SK-N-SH treated with all-trans-retinoic acid at 6 μM for 48 hours (cell line): ENCODE results near the gene PMAIP1.

Experiments used
- ARNTL ChIP-seq: fragments of 450-650 bp; formaldehyde crosslinking; IDR thresholded peaks from 2 replicates; pipeline ENCODE4 v1.5.0; 2020; ENCODE audit warnings: low read depth, mild to moderate bottlenecking, moderate library complexity, borderline replicate concordance
- ISL1 ChIP-seq: fragments of 250-450 bp; sonication (Bioruptor Pico); IDR thresholded peaks from 2 replicates; pipeline ENCODE4 v2.1.2; 2022; ENCODE audit warnings: mild to moderate bottlenecking, moderate library complexity

DNA sequence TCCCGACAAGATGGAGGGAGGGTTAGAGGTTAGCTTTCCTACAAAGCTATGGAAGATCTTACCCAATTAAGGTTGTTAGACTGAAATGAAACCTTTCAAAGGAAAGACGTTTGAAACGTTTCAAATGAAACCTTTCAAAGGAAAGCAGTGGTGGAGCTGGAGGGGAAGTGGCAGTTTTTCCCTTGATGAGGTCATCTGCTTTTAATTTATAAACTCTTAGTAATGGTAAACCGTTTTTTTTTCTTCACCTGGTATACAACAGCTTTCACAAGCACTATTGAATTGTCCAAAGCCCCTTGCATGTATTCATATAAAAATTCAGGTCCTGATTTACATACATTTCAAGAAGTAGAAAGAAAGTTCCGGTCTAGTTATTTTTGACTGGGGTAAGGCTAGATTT, 7.4 kb downstream of the PMAIP1 start:
- TF ChIP-seq ISL1 (CRISPR knock-in tag): no peak
- TF ChIP-seq ARNTL (CRISPR knock-in tag): no peak
